Muscle layer of colon (tissue), 2 donors: ENCODE data around the gene EEF2K.

Experiments used
- H3K27ac ChIP-seq: one replicate; pipeline ENCODE4 v1.7.0; 2013; ENCODE audit warnings: low read depth, mild to moderate bottlenecking, low read length, moderate library complexity
- H3K27me3 ChIP-seq, 2 donors: one replicate each; pipeline ENCODE4 v1.7.0; 2013; ENCODE audit warnings: low read length in 2 of 2, mild to moderate bottlenecking in 2 of 2; ENCODE audit not compliant: insufficient read depth in 2 of 2, control insufficient read depth in 1 of 2
- H3K36me3 ChIP-seq: one replicate; pipeline ENCODE4 v1.7.0; 2013; ENCODE audit warnings: mild to moderate bottlenecking, low read length; ENCODE audit not compliant: insufficient read depth
- H3K4me1 ChIP-seq: one replicate; pipeline ENCODE4 v1.7.0; 2013; ENCODE audit warnings: mild to moderate bottlenecking, low read length; ENCODE audit not compliant: insufficient read depth
- H3K4me3 ChIP-seq, 2 donors: one replicate each; pipeline ENCODE4 v1.7.0; 2013; ENCODE audit warnings: low read length in 2 of 2, low read depth in 1 of 2, mild to moderate bottlenecking in 1 of 2, moderate library complexity in 1 of 2
- H3K9ac ChIP-seq: one replicate; pipeline ENCODE4 v1.7.0; 2013; ENCODE audit warnings: low read length
- H3K9me3 ChIP-seq: one replicate; pipeline ENCODE4 v1.7.0; 2013; ENCODE audit warnings: mild to moderate bottlenecking, low read length
- donor health status: abdominal sarcoma.
- donor health status: Adenocarcinoma of cecum.

Gene EEF2K

GRCh38 chr16:22177968-22178930 is 27.8 kb upstream of the EEF2K start:
- no peak overlapping the region for H3K4me3 ChIP-seq
- no peak overlapping the region for H3K9ac ChIP-seq
- no peaks in the 10 kb centered on the region for H3K4me1 ChIP-seq
- no peaks in the 10 kb centered on the region for H3K27me3 ChIP-seq
- H3K9me3 ChIP-seq, result no peaks in the 10 kb centered on the region
- H3K27ac ChIP-seq, result no peak overlapping the region
- H3K36me3 ChIP-seq, result no peaks in the 10 kb centered on the region

GRCh38 chr16:22181426-22181825 is 24.7 kb upstream of the EEF2K start:
- H3K9me3 ChIP-seq, result no peaks in the 10 kb centered on the region
- H3K4me1 ChIP-seq, result no peaks in the 10 kb centered on the region
- no peak overlapping the region for H3K4me3 ChIP-seq
- no peaks in the 10 kb centered on the region for H3K36me3 ChIP-seq
- H3K27ac ChIP-seq, result no peak overlapping the region
- no peak overlapping the region for H3K9ac ChIP-seq
- no peaks in the 10 kb centered on the region for H3K27me3 ChIP-seq

DNA sequence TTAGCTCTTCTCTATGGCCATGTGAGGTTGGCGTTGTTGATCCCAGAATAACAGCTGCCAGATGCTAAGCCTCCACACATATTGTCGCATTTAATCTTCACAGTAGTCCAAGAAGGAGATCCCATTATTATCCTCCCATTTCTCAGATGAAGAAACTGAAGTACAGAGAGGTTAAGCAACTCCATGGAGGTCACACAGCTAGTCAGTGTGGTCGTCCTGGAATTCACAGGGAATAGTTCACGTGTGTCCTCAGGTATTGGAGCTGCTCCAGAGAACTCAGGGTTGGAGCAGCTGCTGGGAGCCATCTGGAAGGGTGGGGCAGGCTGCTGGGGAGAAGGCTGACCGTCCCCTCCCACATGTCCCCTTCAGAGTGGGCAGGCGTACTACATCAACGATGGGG is 24.2 kb upstream of the EEF2K start:
- Histone ChIP-seq H3K9ac (no peak overlapping the region), H3K4me3 (no peak overlapping the region), H3K36me3 (no peaks in the 10 kb centered on the region), H3K9me3 (no peaks in the 10 kb centered on the region), H3K27ac (no peak overlapping the region), H3K4me1 (no peaks in the 10 kb centered on the region), H3K27me3 (no peaks in the 10 kb centered on the region)

- peaks cover under 1% of the 10 kb centered on the region for H3K4me1 ChIP-seq
- H3K27ac ChIP-seq, result no peak overlapping the region
- no peaks in the 10 kb centered on the region for H3K27me3 ChIP-seq
Measured at GRCh38 chr16:22183335-22183734, 22.7 kb upstream of the EEF2K start.

GRCh38 chr16:22183901-22184614 is 22.0 kb upstream of the EEF2K start:
- no peaks in the 10 kb centered on the region for H3K36me3 ChIP-seq
- H3K4me3 ChIP-seq, result no peak overlapping the region
- no peak overlapping the region for H3K27ac ChIP-seq
- H3K9ac ChIP-seq, result no peak overlapping the region
- H3K9me3 ChIP-seq, result no peaks in the 10 kb centered on the region
- H3K4me1 ChIP-seq, result peaks cover 7% of the 10 kb centered on the region
- H3K27me3 ChIP-seq, result no peaks in the 10 kb centered on the region

More at GRCh38 chr16:22183335-22183734, 22.7 kb upstream of the EEF2K start:
- Histone ChIP-seq H3K9me3 (no peaks in the 10 kb centered on the region), H3K4me3 (no peak overlapping the region), H3K36me3 (no peaks in the 10 kb centered on the region), H3K9ac (no peak overlapping the region)

DNA sequence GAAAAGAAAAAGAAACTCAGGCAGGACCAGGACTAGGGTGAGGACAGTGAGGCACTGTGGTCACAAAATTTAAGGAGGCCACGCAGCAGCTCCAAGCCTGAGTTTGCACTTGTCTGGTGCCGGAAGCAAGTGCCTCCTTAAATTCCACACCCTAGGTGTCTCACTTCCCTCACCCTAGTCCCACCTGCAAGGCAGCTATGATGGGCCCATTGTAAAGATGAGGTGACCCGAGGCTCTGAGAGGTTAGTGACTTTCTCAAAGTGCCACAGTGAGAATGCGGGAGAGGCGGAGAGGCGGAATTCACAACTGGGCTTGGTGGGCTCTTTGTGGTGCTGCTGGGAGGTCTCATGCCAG is 21.5 kb upstream of the EEF2K start:
- no peak overlapping the region for H3K4me3 ChIP-seq
- H3K36me3 ChIP-seq, result no peaks in the 10 kb centered on the region
- H3K4me1 ChIP-seq, result peaks cover 13% of the 10 kb centered on the region
- no peak overlapping the region for H3K27ac ChIP-seq
- H3K27me3 ChIP-seq, result no peaks in the 10 kb centered on the region
- no peak overlapping the region for H3K9ac ChIP-seq
- no peaks in the 10 kb centered on the region for H3K9me3 ChIP-seq

- no peak overlapping the region for H3K27ac ChIP-seq
- H3K9me3 ChIP-seq, result no peaks in the 10 kb centered on the region
- no peak overlapping the region for H3K9ac ChIP-seq
- H3K4me1 ChIP-seq, result peaks cover 15% of the 10 kb centered on the region
- no peaks in the 10 kb centered on the region for H3K27me3 ChIP-seq
- H3K4me3 ChIP-seq, result no peak overlapping the region
- H3K36me3 ChIP-seq, result no peaks in the 10 kb centered on the region
Measured at GRCh38 chr16:22186517-22186916, 19.6 kb upstream of the EEF2K start.

GRCh38 chr16:22188267-22188594 is 17.8 kb upstream of the EEF2K start:
- H3K4me3 ChIP-seq, result no peak overlapping the region
- H3K27me3 ChIP-seq, result no peaks in the 10 kb centered on the region
- H3K9me3 ChIP-seq, result no peaks in the 10 kb centered on the region
- H3K4me1 ChIP-seq, result peaks cover 32% of the 10 kb centered on the region
- H3K27ac ChIP-seq, result no peak overlapping the region
- no peak overlapping the region for H3K9ac ChIP-seq
- H3K36me3 ChIP-seq, result no peaks in the 10 kb centered on the region

DNA sequence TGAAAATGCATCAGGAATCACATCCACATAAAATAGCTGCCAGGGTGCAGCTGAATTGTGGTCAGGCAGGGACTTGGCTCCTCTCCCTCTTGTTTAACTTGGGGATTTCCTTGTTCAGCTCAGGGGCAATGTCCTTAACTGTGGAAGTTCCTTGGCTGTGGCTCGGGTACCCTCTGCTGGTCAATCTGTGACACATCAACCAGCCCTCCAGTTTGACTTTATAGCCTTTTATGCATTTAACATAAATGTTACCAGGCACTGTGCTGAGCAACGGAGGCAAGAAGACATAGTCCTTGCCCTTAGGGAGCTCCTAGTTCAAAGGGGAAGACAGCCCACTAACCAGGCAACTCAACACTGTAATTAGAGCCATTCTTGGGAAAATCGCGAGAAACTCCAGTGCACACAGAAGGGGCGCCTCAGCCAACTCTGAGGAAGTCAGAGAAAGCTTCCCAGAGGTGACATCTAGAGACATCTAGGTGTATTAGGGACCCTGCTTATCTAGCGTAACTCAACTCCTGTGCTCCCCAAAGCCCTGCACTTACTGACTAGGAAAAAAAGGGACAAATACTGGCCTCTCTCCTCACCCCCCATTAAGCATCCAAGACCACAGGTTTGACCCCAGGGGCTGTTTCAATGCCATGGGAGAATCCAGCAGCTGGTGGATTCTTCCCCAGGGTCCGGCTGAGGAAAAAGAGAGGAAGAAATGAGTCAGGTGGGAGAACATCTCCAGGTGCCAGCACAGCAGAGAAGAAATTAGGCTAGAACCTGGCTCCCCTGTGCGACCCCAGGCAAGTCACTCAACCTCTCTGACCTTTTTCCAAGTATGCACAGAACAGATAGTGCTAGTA is 17.3 kb upstream of the EEF2K start:
- H3K36me3 ChIP-seq, result no peaks in the 10 kb centered on the region
- no peak overlapping the region for H3K9ac ChIP-seq
- peaks cover 32% of the 10 kb centered on the region for H3K4me1 ChIP-seq
- H3K4me3 ChIP-seq, result no peak overlapping the region
- peak overlapping the region; percentile 36 for H3K27ac ChIP-seq
- no peaks in the 10 kb centered on the region for H3K27me3 ChIP-seq
- H3K9me3 ChIP-seq, result no peaks in the 10 kb centered on the region

DNA sequence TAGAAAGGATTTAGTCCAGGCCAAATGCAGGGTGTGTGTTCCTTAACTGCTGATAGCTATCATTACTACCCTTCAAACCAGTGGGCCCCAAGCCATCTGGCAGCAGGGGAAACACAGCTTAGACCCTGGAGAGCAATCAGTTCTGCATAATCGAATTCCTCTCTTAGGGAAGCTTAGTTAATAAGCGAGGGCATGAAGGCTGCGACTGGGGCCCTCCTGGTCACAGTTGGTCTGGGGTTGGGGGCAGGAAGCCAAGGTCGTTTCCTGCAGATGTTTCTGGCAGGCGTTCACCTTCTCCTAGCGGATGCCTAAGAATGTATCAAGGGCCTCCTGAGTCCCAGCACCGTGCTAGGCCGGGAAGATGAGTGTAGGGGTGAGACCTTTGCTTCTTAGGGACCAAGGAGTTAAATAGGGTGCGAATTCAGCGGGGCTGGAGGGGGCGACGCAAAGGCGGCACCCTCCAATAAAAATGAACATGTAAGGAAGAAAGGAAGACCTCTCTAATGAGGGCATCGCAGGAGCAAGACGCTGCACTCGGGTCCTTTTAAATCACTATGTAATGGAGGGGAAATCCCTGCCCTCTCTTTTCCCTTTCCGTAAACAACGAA is 16.5 kb upstream of the EEF2K start:
- no peaks in the 10 kb centered on the region for H3K27me3 ChIP-seq
- H3K27ac ChIP-seq, result peak overlapping the region; percentile 72
- H3K36me3 ChIP-seq, result no peaks in the 10 kb centered on the region
- H3K4me3 ChIP-seq, result peak overlapping the region; percentile 40 to 70
- H3K9me3 ChIP-seq, result no peaks in the 10 kb centered on the region
- H3K4me1 ChIP-seq, result peaks cover 32% of the 10 kb centered on the region
- no peak overlapping the region for H3K9ac ChIP-seq
